ENCODE data around the gene PLAC8. TPM values are rescaled to one million over a fixed set of nuclear protein-coding genes. Genes with fewer than 3 reads are reported as not detected.
A peak's percentile ranks its signal among the peaks of the same experiment; 100 is the strongest.
"Not testable (repeated sequence)": the region's sequence is repeated elsewhere in the genome, so short reads cannot be mapped to it uniquely, and the experiment has no call there.

Gene PLAC8
- total RNA-seq, 1 donor from 2014 or later: 1.5 TPM

DNA sequence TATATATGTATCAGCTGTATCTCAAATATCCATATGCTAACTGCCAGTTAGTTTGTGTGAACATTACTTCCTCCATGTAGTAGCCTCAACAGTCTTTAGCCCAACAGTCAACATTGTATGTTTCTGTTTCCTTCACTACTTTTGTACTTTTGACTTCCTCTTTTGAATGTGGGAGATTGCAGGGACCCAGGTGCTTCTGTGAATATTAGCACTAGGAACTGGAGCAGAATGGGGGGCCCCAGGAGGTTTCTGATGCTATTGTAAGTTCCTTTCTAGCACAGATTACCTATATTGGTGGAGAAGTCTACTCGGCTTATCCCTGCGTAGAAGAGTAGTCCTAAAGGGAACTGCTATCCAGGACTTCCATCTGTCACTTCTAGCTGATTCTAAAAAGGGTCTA lies 2.3 kb downstream of the PLAC8 start:
- DNase-seq: no peak
- no peaks in the 10 kb centered on the region for H3K9me3 ChIP-seq (replicated peaks)
- peaks cover 17% of the 10 kb centered on the region for H3K4me1 ChIP-seq
- no peaks in the 10 kb centered on the region for H3K36me3 ChIP-seq
- no peak overlapping the region for H3K27ac ChIP-seq (replicated peaks)
- no peak overlapping the region for H3K4me3 ChIP-seq
- TF ChIP-seq, protein P1, sequence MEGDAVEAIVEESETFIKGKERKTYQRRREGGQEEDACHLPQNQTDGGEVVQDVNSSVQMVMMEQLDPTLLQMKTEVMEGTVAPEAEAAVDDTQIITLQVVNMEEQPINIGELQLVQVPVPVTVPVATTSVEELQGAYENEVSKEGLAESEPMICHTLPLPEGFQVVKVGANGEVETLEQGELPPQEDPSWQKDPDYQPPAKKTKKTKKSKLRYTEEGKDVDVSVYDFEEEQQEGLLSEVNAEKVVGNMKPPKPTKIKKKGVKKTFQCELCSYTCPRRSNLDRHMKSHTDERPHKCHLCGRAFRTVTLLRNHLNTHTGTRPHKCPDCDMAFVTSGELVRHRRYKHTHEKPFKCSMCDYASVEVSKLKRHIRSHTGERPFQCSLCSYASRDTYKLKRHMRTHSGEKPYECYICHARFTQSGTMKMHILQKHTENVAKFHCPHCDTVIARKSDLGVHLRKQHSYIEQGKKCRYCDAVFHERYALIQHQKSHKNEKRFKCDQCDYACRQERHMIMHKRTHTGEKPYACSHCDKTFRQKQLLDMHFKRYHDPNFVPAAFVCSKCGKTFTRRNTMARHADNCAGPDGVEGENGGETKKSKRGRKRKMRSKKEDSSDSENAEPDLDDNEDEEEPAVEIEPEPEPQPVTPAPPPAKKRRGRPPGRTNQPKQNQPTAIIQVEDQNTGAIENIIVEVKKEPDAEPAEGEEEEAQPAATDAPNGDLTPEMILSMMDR (IDR thresholded peaks at IDR 0.05; ENCODE audit: borderline replicate concordance): no peak
- intact Hi-C loops (cut with micrococcal nuclease): no loop called here
- peaks cover 13% of the 10 kb centered on the region for H3K27me3 ChIP-seq (ENCODE audit: low read depth)

GRCh38 chr4:83111751-83112141 lies 2.8 kb downstream of the PLAC8 start:
- Histone ChIP-seq H3K27me3 (ENCODE audit: low read depth) (peaks cover 13% of the 10 kb centered on the region), H3K4me1 (peaks cover 17% of the 10 kb centered on the region)
- H3K9me3 ChIP-seq (replicated peaks); H3K27ac ChIP-seq (replicated peaks); intact Hi-C loops (cut with micrococcal nuclease); DNase-seq; H3K36me3 ChIP-seq; H3K4me3 ChIP-seq: not testable (repeated sequence)

DNA sequence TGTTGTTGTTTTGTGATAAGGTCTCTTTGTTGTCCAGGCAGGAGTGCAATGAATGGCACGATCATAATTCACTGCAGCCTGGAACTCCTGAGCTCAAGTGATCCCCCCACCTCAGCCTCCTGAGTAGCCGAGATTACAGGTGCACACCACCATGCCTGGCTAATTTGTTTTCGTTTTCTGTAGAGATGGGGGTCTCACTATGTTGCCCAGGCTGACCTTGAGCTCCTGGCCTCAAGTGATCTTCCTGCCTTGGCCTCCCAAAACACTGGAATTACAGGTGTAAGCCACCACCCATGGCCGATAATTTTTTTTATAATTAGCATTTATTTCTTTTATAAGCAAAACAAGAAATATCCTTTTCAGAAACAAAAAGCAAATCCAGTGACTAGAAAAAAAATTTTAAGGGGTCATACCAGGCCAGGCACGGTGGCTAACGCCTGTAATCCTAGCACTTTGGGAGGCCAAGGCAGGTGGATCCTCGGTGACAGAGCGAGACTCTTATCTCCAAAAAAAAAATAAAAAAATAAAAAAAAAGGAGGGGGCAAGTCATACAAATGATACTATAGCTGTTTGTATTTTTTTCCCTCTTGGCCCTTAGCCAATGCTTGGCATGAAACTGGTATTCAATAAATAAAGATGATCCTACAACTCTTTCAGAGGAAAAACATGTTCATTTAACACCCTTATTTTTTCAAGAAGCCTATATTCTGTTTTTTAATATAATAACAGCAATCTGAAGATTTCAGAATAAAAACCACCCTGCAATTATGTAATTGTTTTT lies 3.4 kb downstream of the PLAC8 start:
- H3K36me3 ChIP-seq: no peaks in the 10 kb centered on the region
- TF ChIP-seq, protein P1 (IDR thresholded peaks at IDR 0.05; ENCODE audit: borderline replicate concordance): no peak
- intact Hi-C loops (cut with micrococcal nuclease): no loop called here
- H3K9me3 ChIP-seq (replicated peaks): no peaks in the 10 kb centered on the region
- H3K4me1 ChIP-seq: peaks cover 17% of the 10 kb centered on the region
- DNase-seq: no peak
- peak overlapping the region; percentile 73 for H3K4me3 ChIP-seq
- no peak overlapping the region for H3K27ac ChIP-seq (replicated peaks)
- peaks cover 13% of the 10 kb centered on the region for H3K27me3 ChIP-seq (ENCODE audit: low read depth)

- no peaks in the 10 kb centered on the region for H3K9me3 ChIP-seq (replicated peaks)
- H3K27me3 ChIP-seq (ENCODE audit: low read depth): peaks cover 13% of the 10 kb centered on the region
- peak; percentile 82 for DNase-seq
- no peaks in the 10 kb centered on the region for H3K36me3 ChIP-seq
- intact Hi-C loops (cut with micrococcal nuclease): no loop called here
- peak overlapping the region; percentile 73 for H3K4me3 ChIP-seq
- H3K4me1 ChIP-seq: peaks cover 17% of the 10 kb centered on the region
- TF ChIP-seq, protein P1 (IDR thresholded peaks at IDR 0.05; ENCODE audit: borderline replicate concordance): peak; percentile 59
- H3K27ac ChIP-seq (replicated peaks): peak overlapping the region; percentile 27
Observed at GRCh38 chr4:83110223-83110945, 4.1 kb downstream of the PLAC8 start.

DNA sequence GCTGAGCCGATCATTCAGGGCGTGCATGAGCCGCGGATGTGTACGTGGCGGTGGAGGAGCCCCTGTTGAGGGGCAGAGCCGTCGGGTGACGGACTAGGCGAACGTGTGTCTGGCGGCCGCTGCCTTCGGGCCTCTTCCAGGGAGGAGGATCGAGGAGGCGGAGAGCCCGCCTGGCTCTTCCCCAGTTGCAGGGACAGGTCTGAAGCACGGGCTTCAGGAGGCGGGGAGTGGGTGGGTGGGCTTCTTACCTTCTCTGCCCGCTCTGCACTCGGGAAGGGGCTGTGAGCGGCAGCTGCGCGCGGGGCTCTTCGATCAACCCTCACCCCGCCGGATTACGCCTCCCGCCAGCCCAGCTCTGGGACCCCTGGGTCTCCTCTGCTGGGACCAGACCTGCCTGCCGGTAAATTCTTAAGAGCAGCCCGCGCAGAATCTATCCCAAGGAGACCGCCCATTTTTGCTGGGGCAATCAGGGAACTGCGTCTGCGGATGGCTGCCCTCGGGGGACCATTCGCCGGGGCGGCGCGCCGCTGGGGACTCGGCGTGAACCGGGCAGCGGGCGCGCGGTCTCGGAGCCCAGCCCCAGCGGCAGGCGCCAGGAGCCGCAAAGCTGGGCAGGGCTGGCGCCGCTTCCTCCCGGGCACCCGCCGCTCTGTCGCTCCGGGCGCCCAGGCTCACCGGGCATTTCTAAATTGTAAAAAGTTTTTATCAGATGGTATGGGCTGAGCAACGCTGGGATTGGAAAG lies 4.9 kb downstream of the PLAC8 start:
- Histone ChIP-seq H3K4me1 (peaks cover 17% of the 10 kb centered on the region), H3K9me3 (replicated peaks) (no peaks in the 10 kb centered on the region), H3K36me3 (no peaks in the 10 kb centered on the region), H3K27ac (replicated peaks) (peak overlapping the region; percentile 27), H3K4me3 (peak overlapping the region; percentile 73), H3K27me3 (ENCODE audit: low read depth) (peaks cover 13% of the 10 kb centered on the region)
- DNase-seq: peak; percentile 26
- intact Hi-C loops (cut with micrococcal nuclease): no loop called here
- TF ChIP-seq, protein P1 (IDR thresholded peaks at IDR 0.05; ENCODE audit: borderline replicate concordance): no peak
